ENCODE data around the gene CEBPE. TPM values are rescaled to one million over a fixed set of nuclear protein-coding genes. Genes with fewer than 3 reads are reported as not detected.

CEBPE gene
- total RNA-seq, 4 donors from 2014 or later: not detected

GRCh38 chr14:23122086-23122485, 3.0 kb upstream of the CEBPE start:
- Histone ChIP-seq H3K9me3 (no peaks in the 10 kb centered on the region), H3K36me3 (peaks cover 0 to 5% (median 0%) of the 10 kb centered on the region in 3 donors), H3K4me1 (peaks cover 0 to 8% (median 3%) of the 10 kb centered on the region in 4 donors), H3K4me3 (no peak overlapping the region), H3K27ac (no peak overlapping the region), H3K27me3 (peaks cover 0 to 4% of the 10 kb centered on the region in 2 donors)
- TF ChIP-seq EP300 (IDR thresholded peaks at IDR 0.05): no peak
- TF ChIP-seq CTCF (IDR thresholded peaks at IDR 0.05): no peak
- TF ChIP-seq POLR2A (IDR thresholded peaks at IDR 0.05): no peak
- 86 to 94% methylated on average over 6 of the region's 6 CpGs for WGBS, 2 donors
- DNase-seq (ENCODE audit: low spot score in 2 of 2): no peak

GRCh38 chr14:23121361-23121771, 2.3 kb upstream of the CEBPE start:
- WGBS, 2 donors: 40 to 48% methylated on average over 6 of the region's 6 CpGs
- Histone ChIP-seq H3K27ac (no peak overlapping the region), H3K4me3 (no peak overlapping the region), H3K36me3 (no peaks in the 10 kb centered on the region), H3K9me3 (no peaks in the 10 kb centered on the region), H3K27me3 (peaks cover 0 to 4% of the 10 kb centered on the region in 2 donors), H3K4me1 (peaks cover 0 to 8% (median 3%) of the 10 kb centered on the region in 4 donors)
- no peak for TF ChIP-seq POLR2A (IDR thresholded peaks at IDR 0.05)
- TF ChIP-seq EP300 (IDR thresholded peaks at IDR 0.05): no peak
- no peak for TF ChIP-seq CTCF (IDR thresholded peaks at IDR 0.05)
- no peak for DNase-seq (ENCODE audit: low spot score in 2 of 2)

- peak; percentile 81 to 90 for DNase-seq (ENCODE audit: low spot score in 2 of 2)
- no peaks in the 10 kb centered on the region for H3K9me3 ChIP-seq
- peaks cover 0 to 4% of the 10 kb centered on the region in 2 donors for H3K27me3 ChIP-seq
- H3K4me1 ChIP-seq: peaks cover 0 to 8% (median 3%) of the 10 kb centered on the region in 4 donors
- WGBS, 2 donors: 15 to 19% methylated on average over 9 of the region's 9 CpGs
- no peak overlapping the region for H3K4me3 ChIP-seq
- no peak overlapping the region for H3K27ac ChIP-seq
- peak; percentile 9 to 59 for TF ChIP-seq EP300 (IDR thresholded peaks at IDR 0.05)
- peak; percentile 99 to 100 (median 100) for TF ChIP-seq CTCF (IDR thresholded peaks at IDR 0.05)
- no peak for TF ChIP-seq POLR2A (IDR thresholded peaks at IDR 0.05)
- no peaks in the 10 kb centered on the region for H3K36me3 ChIP-seq
Measured at GRCh38 chr14:23120541-23121251, 1.6 kb upstream of the CEBPE start.

- peak overlapping the region in 1 of 4 donors; percentile 1 for H3K27ac ChIP-seq
- no peak for DNase-seq (ENCODE audit: low spot score in 2 of 2)
- H3K27me3 ChIP-seq: peaks cover 0 to 7% of the 10 kb centered on the region in 2 donors
- no peaks in the 10 kb centered on the region for H3K36me3 ChIP-seq
- peaks cover 0 to 14% (median 3%) of the 10 kb centered on the region in 4 donors for H3K4me1 ChIP-seq
- WGBS, 2 donors: 75 to 76% methylated on average over 16 of the region's 16 CpGs
- TF ChIP-seq EP300 (IDR thresholded peaks at IDR 0.05) (no peak), CTCF (IDR thresholded peaks at IDR 0.05) (no peak), POLR2A (IDR thresholded peaks at IDR 0.05) (no peak)
- H3K9me3 ChIP-seq: no peaks in the 10 kb centered on the region
- H3K4me3 ChIP-seq: no peak overlapping the region
Measured at GRCh38 chr14:23119363-23120327, 590 bp upstream of the CEBPE start.
